ENCODE measurements around the gene RAB13. TPM values are rescaled to one million over a fixed set of nuclear protein-coding genes. Genes with fewer than 3 reads are reported as not detected.

RAB13 gene
- polyA plus RNA-seq, 1 of the 3 experiments (the other 2 are of a cell fraction): 156 TPM

DNA sequence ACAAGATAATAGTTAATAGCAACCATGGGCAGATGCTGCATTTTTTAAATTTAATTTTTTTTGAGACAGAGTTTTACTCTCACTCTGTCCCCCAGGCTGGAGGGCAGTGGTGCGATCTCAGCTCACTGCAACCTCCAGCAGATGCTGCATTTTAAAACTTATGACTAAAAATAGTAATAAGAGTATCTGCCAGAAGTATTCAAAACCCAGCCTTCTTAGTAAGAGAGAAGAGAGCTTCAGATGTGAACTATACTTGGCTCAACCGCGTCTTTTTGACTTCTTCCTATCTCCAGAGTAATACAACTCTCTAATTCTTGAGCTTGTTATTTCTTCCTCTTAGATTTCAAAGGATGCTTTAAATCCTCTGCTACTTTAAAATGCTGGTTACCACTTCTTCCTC lies 9.1 kb upstream of the RAB13 start:
- ChIA-PET CTCF (interaction anchor here (0.6 to 1.0 kb wide), 2 partner anchors 49 to 65 kb away, joined by 3 to 4 read pairs; partner anchors contain the start of gene DENND4B), POLR2A (interaction anchor here (0.6 kb wide), 1 partner anchor 119 kb away, joined by 3 read pairs; no protein-coding TSS in a partner anchor)
- H3K9me2 ChIP-seq: no peaks in the 10 kb centered on the region
- peaks cover 49% of the 10 kb centered on the region for H3F3A ChIP-seq (replicated peaks; ENCODE audit: insufficient read depth)
- 99% methylated on average over 3 of the region's 3 CpGs for WGBS (ENCODE audit: low lambda C conversion rate)
- no peak overlapping the region for H2AFZ ChIP-seq (ENCODE audit: low read depth)
- H3K27me3 ChIP-seq (ENCODE audit: insufficient read depth): no peaks in the 10 kb centered on the region
- TF ChIP-seq POLR2AphosphoS5 (IDR thresholded peaks at IDR 0.05; ENCODE audit: low read depth, low read length) (0 out of 2 replicates have a peak, but pooled peaks have one; percentile 3), SIN3A (IDR thresholded peaks at IDR 0.05; ENCODE audit: borderline replicate concordance, low read depth, low read length) (no peak)
- peaks cover 8% of the 10 kb centered on the region; the same call in 1 of the 2 replicates for H4K20me1 ChIP-seq (ENCODE audit: insufficient read depth)
- H3K79me2 ChIP-seq (ENCODE audit: insufficient read depth): peaks cover 24% of the 10 kb centered on the region
- DNase-seq: no peak
- H3K4me2 ChIP-seq: no peak overlapping the region
- no peak overlapping the region for H3K9ac ChIP-seq
- no peaks in the 10 kb centered on the region for H3K9me3 ChIP-seq
- peaks cover 17% of the 10 kb centered on the region in 2 experiments; a peak in 3 of 4 replicates for H3K4me1 ChIP-seq (ENCODE audit: control insufficient read depth in 1 of 2, insufficient read depth in 2 of 2, low read depth in 1 of 2, low read length in 1 of 2)
- peaks cover 24 to 35% of the 10 kb centered on the region in 2 experiments for H3K36me3 ChIP-seq (replicated peaks in 1 of 2; ENCODE audit: control insufficient read depth in 1 of 2, insufficient read depth in 2 of 2, low read length in 1 of 2)
- H3K27ac ChIP-seq (ENCODE audit: low read depth in 2 of 2, low read length in 1 of 2): no peak overlapping the region
- no peak overlapping the region for H3K4me3 ChIP-seq (ENCODE audit: low read depth in 2 of 2, low read length in 1 of 2)

DNA sequence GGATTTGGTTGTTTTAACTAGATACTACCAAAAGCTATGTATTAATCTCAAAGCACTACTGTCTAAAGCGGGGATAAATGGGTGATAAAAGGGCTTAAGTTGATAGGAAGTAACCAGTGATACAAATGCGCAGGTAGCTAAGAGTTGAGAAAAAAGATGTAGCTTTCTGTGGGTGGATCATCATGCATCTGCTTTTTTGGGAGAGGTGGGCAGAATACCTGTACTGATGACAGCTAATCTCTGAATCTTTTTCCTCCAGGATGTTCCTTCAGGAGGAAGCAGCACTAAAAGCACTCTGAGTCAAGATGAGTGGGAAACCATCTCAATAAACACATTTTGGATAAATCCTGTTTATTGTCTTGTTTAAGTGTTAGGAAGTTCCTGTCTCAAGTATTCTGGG lies 5.7 kb upstream of the RAB13 start:
- peaks cover 24 to 35% of the 10 kb centered on the region in 2 experiments for H3K36me3 ChIP-seq (replicated peaks in 1 of 2; ENCODE audit: control insufficient read depth in 1 of 2, insufficient read depth in 2 of 2, low read length in 1 of 2)
- peak overlapping the region; percentile 92 for H3K9ac ChIP-seq
- H3K27ac ChIP-seq (ENCODE audit: low read depth in 2 of 2, low read length in 1 of 2): peak overlapping the region; percentile 79 to 92; a peak in 2 of 4 replicates

More for the DNA sequence above, 5.7 kb upstream of the RAB13 start:
- no peak for DNase-seq
- Histone ChIP-seq H3K4me3 (ENCODE audit: low read depth in 2 of 2, low read length in 1 of 2) (peak overlapping the region; percentile 82 to 85), H3F3A (replicated peaks; ENCODE audit: insufficient read depth) (peaks cover 57% of the 10 kb centered on the region), H3K9me3 (no peaks in the 10 kb centered on the region), H3K9me2 (no peaks in the 10 kb centered on the region), H2AFZ (ENCODE audit: low read depth) (no peak overlapping the region), H3K27me3 (ENCODE audit: insufficient read depth) (no peaks in the 10 kb centered on the region), H3K4me2 (peak overlapping the region; percentile 83), H3K4me1 (ENCODE audit: control insufficient read depth in 1 of 2, insufficient read depth in 2 of 2, low read depth in 1 of 2, low read length in 1 of 2) (peaks cover 19% of the 10 kb centered on the region in 2 experiments; a peak in 3 of 4 replicates), H4K20me1 (ENCODE audit: insufficient read depth) (peaks cover 8% of the 10 kb centered on the region; the same call in 1 of the 2 replicates), H3K79me2 (ENCODE audit: insufficient read depth) (peaks cover 24% of the 10 kb centered on the region)
- POLR2A ChIA-PET: interaction anchor here (0.9 to 2.5 kb wide), 5 partner anchors 9 to 208 kb away, joined by 4 to 59 read pairs (median 18); partner anchors contain the start of genes CREB3L4 and JTB
- 90% methylated on average over 2 of the region's 2 CpGs for WGBS (ENCODE audit: low lambda C conversion rate)
- TF ChIP-seq, protein P1, sequence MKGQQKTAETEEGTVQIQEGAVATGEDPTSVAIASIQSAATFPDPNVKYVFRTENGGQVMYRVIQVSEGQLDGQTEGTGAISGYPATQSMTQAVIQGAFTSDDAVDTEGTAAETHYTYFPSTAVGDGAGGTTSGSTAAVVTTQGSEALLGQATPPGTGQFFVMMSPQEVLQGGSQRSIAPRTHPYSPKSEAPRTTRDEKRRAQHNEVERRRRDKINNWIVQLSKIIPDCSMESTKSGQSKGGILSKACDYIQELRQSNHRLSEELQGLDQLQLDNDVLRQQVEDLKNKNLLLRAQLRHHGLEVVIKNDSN (IDR thresholded peaks at IDR 0.05; ENCODE audit: borderline replicate concordance, low read depth): no peak
- TF ChIP-seq, protein P2, sequence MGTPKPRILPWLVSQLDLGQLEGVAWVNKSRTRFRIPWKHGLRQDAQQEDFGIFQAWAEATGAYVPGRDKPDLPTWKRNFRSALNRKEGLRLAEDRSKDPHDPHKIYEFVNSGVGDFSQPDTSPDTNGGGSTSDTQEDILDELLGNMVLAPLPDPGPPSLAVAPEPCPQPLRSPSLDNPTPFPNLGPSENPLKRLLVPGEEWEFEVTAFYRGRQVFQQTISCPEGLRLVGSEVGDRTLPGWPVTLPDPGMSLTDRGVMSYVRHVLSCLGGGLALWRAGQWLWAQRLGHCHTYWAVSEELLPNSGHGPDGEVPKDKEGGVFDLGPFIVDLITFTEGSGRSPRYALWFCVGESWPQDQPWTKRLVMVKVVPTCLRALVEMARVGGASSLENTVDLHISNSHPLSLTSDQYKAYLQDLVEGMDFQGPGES (IDR thresholded peaks at IDR 0.05; ENCODE audit: low read depth, low read length): no peak
- TF ChIP-seq NFIC (IDR thresholded peaks at IDR 0.05; ENCODE audit: borderline replicate concordance) (no peak), NRF1 (IDR thresholded peaks at IDR 0.05; ENCODE audit: low read depth, low read length) (no peak), TEAD4 (IDR thresholded peaks at IDR 0.05; ENCODE audit: borderline replicate concordance, insufficient read depth) (no peak), EP300 (IDR thresholded peaks at IDR 0.05; ENCODE audit: borderline replicate concordance in 1 of 2, low read depth in 1 of 2, low read length in 1 of 2) (no peak)
- TF ChIP-seq, protein P3, sequence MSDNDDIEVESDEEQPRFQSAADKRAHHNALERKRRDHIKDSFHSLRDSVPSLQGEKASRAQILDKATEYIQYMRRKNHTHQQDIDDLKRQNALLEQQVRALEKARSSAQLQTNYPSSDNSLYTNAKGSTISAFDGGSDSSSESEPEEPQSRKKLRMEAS (IDR thresholded peaks at IDR 0.05; ENCODE audit: low read depth): no peak
- CTCF ChIA-PET: interaction anchor here (2.6 to 3.3 kb wide), 2 partner anchors 45 to 314 kb away, joined by 11 to 12 read pairs; partner anchors contain the start of gene DENND4B
